ENCODE measurements around the gene TMEM232. TPM values are rescaled to one million over a fixed set of nuclear protein-coding genes. Genes with fewer than 3 reads are reported as not detected.

The TMEM232 gene
- total RNA-seq, 1 donor from 2014 or later = 6.1 TPM

DNA sequence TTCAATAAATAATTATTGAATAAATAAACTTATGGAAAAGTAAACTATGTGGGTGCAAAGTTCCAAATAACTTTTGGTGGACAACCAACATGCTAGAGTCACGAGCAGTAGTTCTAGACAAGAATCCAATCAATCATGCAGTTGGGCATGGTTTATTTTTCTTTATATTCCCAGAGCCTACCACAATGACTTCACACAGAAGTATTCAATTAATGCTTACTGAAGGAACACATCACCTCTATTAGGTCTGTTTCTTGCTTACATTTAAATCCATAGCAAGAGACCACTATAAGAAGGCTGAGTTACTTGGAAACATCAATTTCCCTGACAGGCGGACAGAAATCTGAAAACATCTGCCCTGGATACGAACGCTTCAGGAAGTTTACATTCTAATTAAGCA lies 214.2 kb downstream of the TMEM232 start:
- no peaks in the 10 kb centered on the region for H3K36me3 Mint-ChIP-seq (ENCODE audit: low read depth)
- H3K4me1 Mint-ChIP-seq = no peaks in the 10 kb centered on the region
- H3K27ac Mint-ChIP-seq (ENCODE audit: unreplicated experiment) = no peak overlapping the region
- no peaks in the 10 kb centered on the region for H3K9me3 Mint-ChIP-seq
- H3K27me3 Mint-ChIP-seq (ENCODE audit: low read depth) = no peaks in the 10 kb centered on the region
- TF ChIP-seq CTCF (conservative IDR thresholded peaks at IDR 0.05) = no peak
- DNase-seq (ENCODE audit: low read depth, low spot score) = no peak
- H3K4me3 Mint-ChIP-seq = no peak overlapping the region

- Mint-ChIP-seq H3K27ac (ENCODE audit: unreplicated experiment) (peak overlapping the region; percentile 36), H3K9me3 (no peaks in the 10 kb centered on the region), H3K4me1 (no peaks in the 10 kb centered on the region), H3K4me3 (no peak overlapping the region), H3K27me3 (ENCODE audit: low read depth) (no peaks in the 10 kb centered on the region), H3K36me3 (ENCODE audit: low read depth) (no peaks in the 10 kb centered on the region)
- no peak for TF ChIP-seq CTCF (conservative IDR thresholded peaks at IDR 0.05)
- no peak for DNase-seq (ENCODE audit: low read depth, low spot score)
Measured at GRCh38 chr5:110510146-110510545, 216.3 kb downstream of the TMEM232 start.

- Mint-ChIP-seq H3K9me3 (no peaks in the 10 kb centered on the region), H3K27me3 (ENCODE audit: low read depth) (no peaks in the 10 kb centered on the region), H3K36me3 (ENCODE audit: low read depth) (no peaks in the 10 kb centered on the region), H3K4me1 (peaks cover 5% of the 10 kb centered on the region), H3K27ac (ENCODE audit: unreplicated experiment) (no peak overlapping the region), H3K4me3 (no peak overlapping the region)
- TF ChIP-seq CTCF (conservative IDR thresholded peaks at IDR 0.05) = no peak
- DNase-seq (ENCODE audit: low read depth, low spot score) = no peak
Measured at GRCh38 chr5:110507972-110508371, 218.5 kb downstream of the TMEM232 start.

GRCh38 chr5:110506378-110506777 lies 220.1 kb downstream of the TMEM232 start:
- Mint-ChIP-seq H3K4me1 (peaks cover 5% of the 10 kb centered on the region), H3K36me3 (ENCODE audit: low read depth) (no peaks in the 10 kb centered on the region), H3K9me3 (no peaks in the 10 kb centered on the region), H3K27me3 (ENCODE audit: low read depth) (no peaks in the 10 kb centered on the region), H3K27ac (ENCODE audit: unreplicated experiment) (no peak overlapping the region), H3K4me3 (no peak overlapping the region)
- DNase-seq (ENCODE audit: low read depth, low spot score) = no peak
- no peak for TF ChIP-seq CTCF (conservative IDR thresholded peaks at IDR 0.05)

GRCh38 chr5:110496276-110496675 lies 230.2 kb downstream of the TMEM232 start:
- TF ChIP-seq CTCF (conservative IDR thresholded peaks at IDR 0.05) = no peak
- H3K4me3 Mint-ChIP-seq = no peak overlapping the region
- no peaks in the 10 kb centered on the region for H3K27me3 Mint-ChIP-seq (ENCODE audit: low read depth)
- no peak for DNase-seq (ENCODE audit: low read depth, low spot score)
- no peaks in the 10 kb centered on the region for H3K9me3 Mint-ChIP-seq
- no peaks in the 10 kb centered on the region for H3K36me3 Mint-ChIP-seq (ENCODE audit: low read depth)
- no peak overlapping the region for H3K27ac Mint-ChIP-seq (ENCODE audit: unreplicated experiment)
- H3K4me1 Mint-ChIP-seq = no peaks in the 10 kb centered on the region

GRCh38 chr5:110492446-110492845 lies 234.0 kb downstream of the TMEM232 start:
- Mint-ChIP-seq H3K4me3 (no peak overlapping the region), H3K4me1 (no peaks in the 10 kb centered on the region), H3K36me3 (ENCODE audit: low read depth) (no peaks in the 10 kb centered on the region), H3K27ac (ENCODE audit: unreplicated experiment) (no peak overlapping the region), H3K9me3 (no peaks in the 10 kb centered on the region), H3K27me3 (ENCODE audit: low read depth) (no peaks in the 10 kb centered on the region)
- TF ChIP-seq CTCF (conservative IDR thresholded peaks at IDR 0.05) = no peak
- no peak for DNase-seq (ENCODE audit: low read depth, low spot score)

Measured in neural crest cell (in vitro differentiated cells).